Stimulated activated CD4-positive, alpha-beta T cell treated with anti-CD3 and anti-CD28 coated beads, Interleukin-2, amount 100 ng/mL, for 48 hours (primary cell): ENCODE data around the gene SIGLEC6.

ENCODE experiments used
- DNase-seq, 2 donors: peaks; one replicate each; pipeline ENCODE4 v3.0.0-alpha.2; 2020

Gene SIGLEC6

GRCh38 chr19:51531349-51532315, at the start of gene SIGLEC6:
Gene SIGLEC6 (minus strand): TSS chr19:51531670. CDS start chr19:51531648, 22 bp downstream.
- no peak for DNase-seq

DNA sequence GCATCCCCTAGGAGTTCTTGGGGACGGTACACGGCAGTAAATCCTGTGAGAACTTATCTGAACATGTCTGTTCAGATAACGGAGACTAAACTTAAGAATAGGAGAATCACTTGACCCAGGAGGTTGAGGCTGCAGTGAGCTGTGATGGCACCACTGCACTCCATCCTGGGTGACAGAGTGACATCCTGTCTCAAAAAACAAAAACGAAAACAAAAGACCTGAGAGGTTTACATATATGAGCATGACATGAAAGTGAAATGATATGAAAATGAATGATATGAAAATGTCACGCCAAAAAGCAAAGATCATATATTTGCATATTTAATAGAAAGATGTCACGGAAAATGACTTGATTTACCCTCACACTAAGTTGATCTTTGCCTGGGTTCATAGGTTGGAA, 45.4 kb upstream of the SIGLEC6 start:
- no peak for DNase-seq

DNA sequence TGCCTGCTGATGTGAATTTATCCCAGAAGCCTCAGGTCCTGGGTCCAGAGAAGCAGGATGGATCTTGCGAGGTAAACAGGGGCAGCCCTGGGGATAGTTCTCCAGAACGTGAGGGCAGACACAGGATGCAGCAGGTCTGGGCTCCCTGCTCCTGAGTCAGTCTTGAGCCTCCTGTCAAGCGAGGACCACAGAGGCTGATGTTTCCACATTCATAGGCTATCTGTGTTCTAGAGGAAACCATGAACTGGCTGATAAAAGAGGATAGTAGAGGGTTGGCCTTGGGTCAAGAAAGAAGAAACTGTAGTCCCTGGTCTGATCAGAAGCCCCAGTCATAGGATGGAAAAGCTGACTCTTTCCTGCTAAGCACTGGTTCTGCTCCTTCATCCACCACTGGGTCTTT, 41.9 kb upstream of the SIGLEC6 start:
- DNase-seq, result no peak

GRCh38 chr19:51572908-51573307, 41.4 kb upstream of the SIGLEC6 start:
- DNase-seq, result no peak

- no peak for DNase-seq
These were observed 40.9 kb upstream of the SIGLEC6 start for GRCh38 chr19:51572410-51572809.

DNA sequence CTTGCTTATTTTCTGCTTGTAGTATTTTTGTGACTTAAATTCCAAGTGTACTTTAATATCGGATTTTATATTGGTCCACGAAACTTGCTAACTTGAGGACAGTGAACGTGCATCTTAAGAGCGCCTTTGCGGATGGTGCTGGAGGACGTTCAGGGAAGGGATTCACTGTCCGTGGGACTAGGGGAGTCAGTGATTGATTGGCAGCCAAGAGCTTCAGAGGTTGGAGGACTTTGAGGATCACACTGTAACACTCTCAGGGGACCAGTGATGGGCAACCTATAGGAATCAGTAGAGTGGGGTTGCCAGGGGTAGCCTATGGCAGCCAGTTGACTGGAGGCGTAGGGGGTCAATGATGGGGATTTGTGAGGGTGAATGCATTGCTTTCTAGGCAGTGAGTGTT, 40.1 kb upstream of the SIGLEC6 start:
- no peak for DNase-seq

DNA sequence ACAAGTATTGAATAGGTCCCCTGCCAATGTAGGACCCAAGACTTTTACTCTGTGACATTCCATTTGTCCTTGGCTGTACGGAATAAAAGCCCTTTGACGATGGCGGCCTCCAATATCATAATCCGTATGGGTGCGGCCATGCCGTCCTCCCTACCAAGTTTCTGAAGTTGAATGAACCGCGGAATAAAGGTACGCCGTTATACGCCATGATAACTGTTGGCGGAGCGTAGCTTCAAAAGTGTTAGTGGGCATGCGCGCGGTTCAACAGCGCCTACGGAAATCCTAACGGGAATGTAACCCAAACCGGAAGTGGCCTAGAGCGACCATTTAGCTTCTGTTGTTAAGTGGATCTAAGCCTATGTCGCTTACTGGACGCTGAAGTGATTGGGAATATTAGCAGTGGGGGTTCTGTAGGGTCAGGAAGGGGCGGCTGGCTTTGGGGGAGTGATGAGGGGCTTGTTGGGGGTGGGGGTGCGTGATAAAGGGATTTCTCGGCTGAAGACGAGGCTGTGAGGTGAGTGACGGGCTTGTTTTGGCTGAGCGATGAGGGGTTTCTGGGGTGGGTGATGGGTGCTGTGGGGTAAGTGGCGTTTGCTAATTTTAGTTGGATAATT, 39.6 kb upstream of the SIGLEC6 start, which contains the start of gene ZNF175:
TSS of gene ZNF175 (plus strand) at position 322 of the 614 bp plus-strand sequence. CDS start 2,047 bp downstream, outside the sequence.
- peak; percentile 83 to 87 for DNase-seq

DNA sequence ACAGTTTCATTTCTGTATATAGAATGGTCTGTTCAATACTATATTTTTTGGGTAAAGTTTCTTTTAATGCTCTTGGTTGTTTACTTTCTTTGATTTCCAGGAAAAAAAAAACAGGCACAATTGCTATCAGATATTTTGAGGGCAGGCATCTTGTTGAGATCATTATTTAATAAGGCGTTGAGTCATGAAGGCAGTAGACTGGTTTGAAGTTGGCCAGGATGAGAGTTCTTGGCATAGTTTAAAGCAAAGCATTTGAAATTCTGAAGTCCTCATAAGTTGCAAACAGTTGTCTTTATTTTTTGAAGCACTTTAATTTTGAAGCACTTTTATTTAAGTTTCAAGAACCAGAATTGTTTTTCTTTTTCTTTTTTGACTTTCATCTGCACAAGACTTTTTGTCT, 37.0 kb upstream of the SIGLEC6 start:
- DNase-seq, result no peak

DNA sequence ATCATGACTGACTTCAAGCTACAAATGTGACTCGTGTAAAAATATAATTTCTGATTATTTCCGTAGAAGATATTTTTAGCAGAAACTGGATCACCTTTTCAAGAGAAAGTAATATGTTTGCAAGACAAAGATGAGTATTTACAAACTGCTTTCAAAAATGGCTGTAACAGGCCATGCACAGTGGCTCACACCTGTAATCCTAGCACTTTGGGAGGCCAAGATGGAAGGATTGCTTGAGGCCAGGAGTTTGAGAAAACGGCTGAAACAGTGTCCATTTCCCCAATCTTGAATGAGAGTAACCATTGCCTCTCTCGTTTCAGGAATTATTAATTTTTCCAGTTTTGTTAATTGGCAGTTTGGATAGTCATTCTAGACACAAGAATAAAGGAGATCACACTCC, 36.1 kb upstream of the SIGLEC6 start:
- DNase-seq, result no peak

DNA sequence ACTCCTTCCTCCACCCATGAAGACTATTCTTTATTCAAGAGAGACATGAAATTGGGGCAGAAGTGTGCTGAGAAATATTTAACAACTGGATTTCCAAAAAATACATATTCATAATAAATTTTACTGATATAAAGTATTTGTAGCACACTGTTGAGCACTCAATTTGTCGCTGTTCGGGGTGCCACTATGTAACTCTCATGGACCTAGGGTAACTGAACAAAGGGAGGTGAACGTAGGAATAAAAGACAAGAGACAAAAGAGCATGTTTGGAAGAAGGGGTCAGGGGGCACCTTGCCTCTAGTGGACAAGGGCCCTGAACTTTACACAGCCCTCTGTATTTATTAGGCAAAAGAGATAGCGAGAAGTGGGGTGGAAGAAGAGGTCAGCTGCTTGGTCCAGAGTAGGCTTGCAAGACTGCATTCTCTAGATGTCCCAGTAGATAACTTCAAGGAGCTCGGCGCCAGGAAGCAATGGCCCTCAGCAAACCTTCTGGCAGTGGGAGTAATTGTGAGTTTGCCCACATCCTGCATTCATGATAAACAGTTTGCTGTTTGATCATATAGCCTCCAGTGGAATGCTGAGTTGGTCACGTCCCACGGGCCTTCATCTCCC, 35.1 kb upstream of the SIGLEC6 start:
- no peak for DNase-seq

- DNase-seq, result no peak
These were observed 34.1 kb upstream of the SIGLEC6 start for GRCh38 chr19:51565583-51565982.

DNA sequence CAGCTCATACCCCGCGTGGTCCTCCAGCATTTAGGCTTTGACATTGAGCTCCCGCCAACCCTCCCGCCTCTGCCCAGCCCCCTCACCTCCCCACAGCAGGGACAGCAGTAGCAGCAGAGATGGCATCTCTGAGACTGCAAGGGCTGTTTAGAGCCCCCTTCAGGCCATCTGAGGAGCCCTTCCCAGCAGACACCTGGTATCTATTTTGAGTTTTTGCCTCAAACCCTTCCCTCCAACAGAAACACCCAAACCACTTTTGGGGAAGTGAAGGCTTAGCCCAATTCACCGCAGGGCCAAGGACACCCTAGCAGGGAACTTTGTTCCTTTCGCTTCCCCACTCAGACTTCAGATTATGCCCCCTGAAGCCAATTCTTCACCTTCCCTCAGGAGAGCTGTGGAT, 33.3 kb upstream of the SIGLEC6 start:
- DNase-seq, result no peak

DNA sequence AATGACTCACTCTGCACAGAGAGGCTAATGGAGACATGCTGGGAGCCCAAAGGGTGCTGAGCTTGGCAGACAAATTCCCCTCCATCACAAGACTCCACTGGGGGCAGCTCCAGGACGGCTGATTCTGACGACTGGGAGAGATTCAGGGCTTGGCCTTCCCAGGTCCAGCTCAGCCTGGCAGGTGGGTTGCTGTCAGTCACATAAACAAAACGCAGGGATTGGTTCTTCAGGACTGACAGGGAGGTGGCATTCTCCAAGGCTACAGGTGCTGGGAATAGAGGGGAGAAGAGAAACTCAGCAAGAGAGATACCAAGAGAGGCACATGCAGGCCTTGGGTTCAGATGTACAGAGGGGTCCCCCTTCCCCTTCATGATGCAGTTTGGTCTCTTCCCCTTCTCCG, 28.9 kb upstream of the SIGLEC6 start:
- no peak for DNase-seq

DNA sequence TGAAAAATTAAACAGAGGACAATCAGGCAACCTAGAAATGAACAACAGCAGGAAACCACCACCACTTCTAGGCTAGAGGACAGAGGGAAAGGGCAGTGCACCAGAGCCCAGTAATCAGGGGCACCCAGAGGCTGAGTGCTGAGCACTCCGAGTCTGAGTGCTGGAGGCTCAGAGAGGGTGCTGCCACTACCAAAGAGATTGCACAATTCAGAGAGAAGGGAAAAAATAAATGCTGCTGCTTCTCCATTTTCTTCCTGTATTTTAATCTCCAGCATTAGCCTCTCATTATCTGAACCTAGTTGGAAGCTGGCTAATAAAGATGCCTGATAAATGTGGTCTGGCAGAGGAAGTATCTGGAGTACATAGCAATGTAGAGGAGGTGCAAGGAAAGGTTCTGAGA, 27.8 kb upstream of the SIGLEC6 start:
- DNase-seq, result no peak

DNA sequence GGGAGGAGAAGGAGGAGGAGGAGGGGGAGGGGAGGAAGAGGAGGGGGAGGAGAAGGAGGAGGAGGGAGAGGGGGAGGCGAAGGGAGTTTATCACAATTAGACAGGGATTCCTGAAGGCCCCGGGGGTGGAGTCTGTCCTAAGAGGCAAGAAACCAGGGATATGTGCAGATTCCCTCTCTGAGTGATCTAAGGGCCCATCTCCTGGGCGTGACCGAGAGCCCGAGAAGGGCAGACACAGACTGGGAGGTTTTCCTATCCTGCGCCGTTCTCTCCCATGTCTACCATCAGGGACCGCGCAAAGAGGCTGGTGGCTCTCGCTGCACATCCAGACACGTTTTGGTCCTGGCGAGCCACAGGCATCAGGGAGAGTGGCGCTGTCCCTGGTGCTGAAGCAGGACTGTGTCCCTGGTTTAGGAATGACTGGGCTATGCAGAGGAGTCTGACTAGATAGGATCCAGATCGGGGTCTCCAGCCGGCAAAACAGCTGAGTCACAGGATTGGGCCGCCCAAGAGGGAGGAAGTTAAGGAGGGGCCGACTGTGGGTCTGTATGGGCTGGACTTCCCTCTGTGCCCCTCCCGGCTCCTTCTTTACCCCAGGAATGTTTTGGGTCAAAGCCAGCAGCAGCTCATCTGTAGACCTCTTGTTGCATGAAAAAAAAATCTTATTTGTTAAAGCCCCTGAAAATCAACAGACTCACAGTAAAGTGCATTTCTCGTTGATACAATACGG, 21.7 kb upstream of the SIGLEC6 start:
- peak; percentile 55 to 57 for DNase-seq

GRCh38 chr19:51552608-51552995, 21.1 kb upstream of the SIGLEC6 start:
- no peak for DNase-seq

GRCh38 chr19:51551673-51552432, 20.4 kb upstream of the SIGLEC6 start:
- DNase-seq, result no peak

GRCh38 chr19:51550848-51551672, 19.6 kb upstream of the SIGLEC6 start:
- DNase-seq, result no peak

DNA sequence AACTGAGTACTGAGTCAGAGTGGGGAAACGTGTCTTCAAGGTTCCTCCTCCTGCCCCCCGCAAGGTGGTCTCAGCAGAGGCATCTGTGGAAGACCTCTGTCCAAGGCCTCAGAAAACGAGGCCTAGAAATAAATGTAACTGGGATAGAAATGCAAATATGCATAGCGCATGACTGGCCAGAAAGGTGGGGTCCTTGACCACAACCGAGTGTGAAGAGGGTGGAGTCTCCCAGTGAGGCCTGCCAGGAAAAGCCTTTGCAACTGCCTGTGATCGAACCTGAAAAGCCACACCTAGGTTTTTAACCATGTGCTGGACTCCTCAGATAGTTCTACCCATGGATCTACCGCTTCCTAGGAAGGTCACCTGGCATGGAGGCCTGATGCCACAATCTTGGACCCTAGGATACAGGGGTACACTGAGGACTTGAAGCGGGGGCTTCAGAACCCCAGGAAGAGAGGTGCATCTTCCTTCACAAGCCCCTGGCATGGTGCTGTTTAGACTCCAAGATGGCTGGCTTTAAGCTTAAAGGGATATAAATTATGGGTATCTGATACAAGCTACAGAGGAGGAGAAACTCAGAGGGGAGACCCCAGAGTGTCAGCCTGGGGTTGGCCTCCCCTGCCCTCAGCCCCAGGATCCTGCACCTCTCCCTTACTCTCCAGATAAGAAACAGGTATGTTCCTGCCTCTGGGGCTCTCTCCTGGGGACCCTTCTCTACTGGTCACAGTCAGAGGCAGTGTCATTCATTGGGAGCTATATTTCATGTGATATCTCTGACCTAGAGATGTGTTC, 18.3 kb upstream of the SIGLEC6 start:
- no peak for DNase-seq

DNA sequence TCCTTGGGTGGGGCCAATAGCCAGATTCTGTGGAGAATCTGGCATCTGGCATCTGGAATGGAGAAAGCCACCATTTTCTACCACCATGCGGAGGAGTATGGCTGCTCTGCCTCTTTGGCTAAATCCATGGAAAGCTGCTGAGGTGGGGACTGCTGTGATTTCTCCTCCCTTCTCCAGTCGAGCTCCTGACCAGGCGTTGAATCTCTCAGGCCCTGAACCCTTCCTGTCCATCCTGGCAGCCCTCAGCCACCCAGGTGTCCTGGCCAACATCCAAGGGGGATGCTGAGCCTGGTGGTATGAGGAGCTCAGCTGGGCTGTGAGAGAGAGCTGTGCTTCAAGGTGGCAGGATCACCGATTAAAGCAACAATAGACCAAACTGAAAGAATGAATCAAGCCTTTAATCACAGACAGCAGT, 17.4 kb upstream of the SIGLEC6 start:
- no peak for DNase-seq
